KOPT-K1 (cell line): Measurements from ENCODE around the gene TLE1.

ENCODE experiments used
- H3K27ac ChIP-seq: fragments of 200-600 bp; sonication (generic); 2 replicates; pipeline ENCODE4 v1.5.1; 2016; ENCODE audit warnings: antibody characterized with exemption, mild to moderate bottlenecking, low read depth, low read length; ENCODE audit not compliant: poor library complexity, severe bottlenecking
- H3K36me3 ChIP-seq: fragments of 200-600 bp; sonication (generic); 2 replicates; pipeline ENCODE4 v1.5.1; 2017; ENCODE audit warnings: antibody characterized with exemption, mild to moderate bottlenecking, low read length, moderate library complexity; ENCODE audit not compliant: insufficient read depth
- H3K9me3 ChIP-seq: fragments of 200-600 bp; sonication (generic); 2 replicates; pipeline ENCODE4 v1.5.1; 2017; ENCODE audit warnings: antibody characterized with exemption, low read length, mild to moderate bottlenecking; ENCODE audit not compliant: insufficient read depth, poor library complexity, severe bottlenecking

TLE1 gene

GRCh38 chr9:81557452-81558090 lies 131.8 kb downstream of the TLE1 start:
- H3K27ac ChIP-seq: no peak overlapping the region
- H3K9me3 ChIP-seq: no peaks in the 10 kb centered on the region
- H3K36me3 ChIP-seq: no peaks in the 10 kb centered on the region

GRCh38 chr9:81556923-81557322 lies 132.4 kb downstream of the TLE1 start:
- Histone ChIP-seq H3K36me3 (no peaks in the 10 kb centered on the region), H3K27ac (no peak overlapping the region), H3K9me3 (no peaks in the 10 kb centered on the region)

- H3K27ac ChIP-seq: no peak overlapping the region
- no peaks in the 10 kb centered on the region for H3K36me3 ChIP-seq
- no peaks in the 10 kb centered on the region for H3K9me3 ChIP-seq
Measured at GRCh38 chr9:81552581-81552991, 136.8 kb downstream of the TLE1 start.

GRCh38 chr9:81550207-81550583 lies 139.2 kb downstream of the TLE1 start:
- no peaks in the 10 kb centered on the region for H3K9me3 ChIP-seq
- no peaks in the 10 kb centered on the region for H3K36me3 ChIP-seq
- no peak overlapping the region for H3K27ac ChIP-seq

GRCh38 chr9:81549500-81550206 lies 139.7 kb downstream of the TLE1 start:
- Histone ChIP-seq H3K27ac (no peak overlapping the region), H3K36me3 (no peaks in the 10 kb centered on the region)

GRCh38 chr9:81548911-81549310 lies 140.4 kb downstream of the TLE1 start:
- Histone ChIP-seq H3K27ac (no peak overlapping the region), H3K9me3 (no peaks in the 10 kb centered on the region), H3K36me3 (no peaks in the 10 kb centered on the region)

More at GRCh38 chr9:81549500-81550206, 139.7 kb downstream of the TLE1 start:
- H3K9me3 ChIP-seq: no peaks in the 10 kb centered on the region

- no peak overlapping the region for H3K27ac ChIP-seq
- no peaks in the 10 kb centered on the region for H3K36me3 ChIP-seq
- H3K9me3 ChIP-seq: no peaks in the 10 kb centered on the region
Measured at GRCh38 chr9:81546489-81546888, 142.9 kb downstream of the TLE1 start.

- no peaks in the 10 kb centered on the region for H3K36me3 ChIP-seq
- no peak overlapping the region for H3K27ac ChIP-seq
- H3K9me3 ChIP-seq: no peaks in the 10 kb centered on the region
Measured at GRCh38 chr9:81543695-81544094, 145.7 kb downstream of the TLE1 start.

DNA sequence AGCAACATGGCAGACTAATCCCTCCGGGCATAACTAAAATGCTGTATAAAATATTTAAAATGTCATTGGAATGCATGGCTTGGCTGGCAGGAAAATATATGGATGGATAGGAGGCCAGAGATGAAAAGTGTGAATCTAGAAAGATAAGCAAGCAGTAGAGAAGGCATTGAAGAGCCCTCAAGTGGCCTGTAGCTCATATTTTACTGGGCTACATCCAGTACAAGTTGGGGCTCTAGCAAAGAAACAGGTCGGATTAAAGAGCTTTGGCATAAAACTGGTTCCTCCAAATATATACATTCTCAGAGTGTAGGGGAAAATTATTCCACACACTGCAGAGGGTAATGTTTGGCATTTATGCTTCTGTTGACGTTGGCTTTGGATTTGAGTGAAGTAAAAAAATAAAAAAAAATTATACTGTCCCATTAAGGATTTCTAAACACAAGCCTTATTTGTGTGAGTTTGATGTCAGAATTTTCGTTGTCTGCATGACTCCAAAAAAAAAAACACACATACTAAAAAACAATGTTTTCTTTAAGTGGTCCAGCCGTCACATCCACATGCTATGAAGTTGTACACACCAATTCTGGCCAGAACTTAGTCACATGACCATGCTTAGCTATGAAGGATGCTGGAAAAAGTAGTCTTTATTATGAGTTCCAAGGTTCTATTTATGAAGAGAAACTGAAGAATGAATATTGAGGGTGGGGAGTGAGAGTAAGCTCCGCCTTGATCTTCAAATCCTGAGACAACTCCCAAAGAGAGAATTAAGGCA lies 147.0 kb downstream of the TLE1 start:
- no peaks in the 10 kb centered on the region for H3K9me3 ChIP-seq
- no peak overlapping the region for H3K27ac ChIP-seq
- H3K36me3 ChIP-seq: no peaks in the 10 kb centered on the region

DNA sequence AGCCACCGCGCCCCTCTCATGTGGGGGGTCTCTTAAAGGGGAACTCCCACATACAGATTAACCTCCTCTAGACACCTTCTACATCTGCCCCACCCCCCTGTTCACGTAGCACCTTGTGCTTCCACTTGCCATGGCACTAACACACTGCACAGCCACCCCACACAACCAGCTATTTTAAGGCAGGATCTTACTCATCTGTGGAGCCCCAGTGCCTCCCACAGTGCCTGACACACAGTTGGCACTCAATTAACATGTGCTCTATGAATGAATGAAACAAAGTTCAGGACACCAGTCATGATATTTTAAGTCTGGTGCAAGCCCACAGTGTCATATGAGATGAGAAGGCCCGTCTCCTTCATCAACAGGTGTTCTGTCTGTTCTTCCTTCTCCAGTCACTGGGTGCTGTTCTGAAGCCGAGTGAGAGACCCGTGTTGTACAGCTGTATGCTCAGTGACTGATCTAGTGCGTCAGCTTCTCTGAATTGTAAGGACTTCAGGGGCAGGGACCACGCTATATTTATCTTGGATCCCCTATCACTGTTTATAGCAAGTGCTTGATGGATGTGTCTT lies 149.1 kb downstream of the TLE1 start:
- Histone ChIP-seq H3K36me3 (no peaks in the 10 kb centered on the region), H3K27ac (no peak overlapping the region), H3K9me3 (no peaks in the 10 kb centered on the region)

GRCh38 chr9:81539317-81539716 lies 150.0 kb downstream of the TLE1 start:
- no peaks in the 10 kb centered on the region for H3K9me3 ChIP-seq
- H3K36me3 ChIP-seq: no peaks in the 10 kb centered on the region
- H3K27ac ChIP-seq: no peak overlapping the region

DNA sequence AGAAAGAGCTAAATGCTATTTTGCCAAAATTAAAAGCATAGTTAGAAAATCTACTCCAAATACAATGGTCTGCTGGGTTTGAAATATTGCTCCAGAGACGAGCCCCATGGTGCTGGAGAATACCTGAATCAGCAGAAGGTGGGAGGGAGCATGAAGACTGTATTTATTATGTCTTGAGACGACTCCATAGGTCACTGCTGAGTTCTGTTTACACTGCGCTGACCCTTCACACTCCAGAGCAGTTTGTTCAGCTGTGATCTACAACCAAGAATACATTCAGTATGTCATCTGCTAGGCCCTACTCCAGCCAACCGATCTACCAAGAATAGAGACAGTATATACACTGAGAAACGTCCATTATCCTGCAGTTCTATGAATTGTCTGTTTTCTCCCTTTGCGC lies 150.5 kb downstream of the TLE1 start:
- H3K27ac ChIP-seq: no peak overlapping the region

GRCh38 chr9:81537964-81538363 lies 151.4 kb downstream of the TLE1 start:
- no peaks in the 10 kb centered on the region for H3K36me3 ChIP-seq
- no peaks in the 10 kb centered on the region for H3K9me3 ChIP-seq
- no peak overlapping the region for H3K27ac ChIP-seq

More for the DNA sequence above, 150.5 kb downstream of the TLE1 start:
- Histone ChIP-seq H3K36me3 (no peaks in the 10 kb centered on the region), H3K9me3 (no peaks in the 10 kb centered on the region)

GRCh38 chr9:81536242-81537025 lies 152.9 kb downstream of the TLE1 start:
- Histone ChIP-seq H3K27ac (no peak overlapping the region), H3K9me3 (no peaks in the 10 kb centered on the region), H3K36me3 (no peaks in the 10 kb centered on the region)
